Keratinocyte (primary cell): ENCODE measurements around the gene MX1.

Experiments
- EZH2 ChIP-seq: IDR thresholded peaks from one replicate; pipeline ENCODE4 v1.6.1; 2012; ENCODE audit warnings: inconsistent platforms, mild to moderate bottlenecking, low read length, moderate library complexity
- TF ChIP-seq, protein P1 (sequence below), 3 experiments: IDR thresholded peaks in 1 of 3; conservative IDR thresholded peaks in 1 of 3; optimal IDR thresholded peaks in 1 of 3; 2 replicates in 2 of 3; 3 replicates in 1 of 3; pipeline versions ENCODE3 to v1.5.1; 2011; ENCODE audit warnings: low read length in 3 of 3, mild to moderate bottlenecking in 3 of 3, moderate library complexity in 2 of 3, control low read depth in 1 of 3, inconsistent platforms in 1 of 3; ENCODE audit not compliant: insufficient read depth in 2 of 3; ENCODE audit errors: extremely low read depth in 1 of 3

DNA sequence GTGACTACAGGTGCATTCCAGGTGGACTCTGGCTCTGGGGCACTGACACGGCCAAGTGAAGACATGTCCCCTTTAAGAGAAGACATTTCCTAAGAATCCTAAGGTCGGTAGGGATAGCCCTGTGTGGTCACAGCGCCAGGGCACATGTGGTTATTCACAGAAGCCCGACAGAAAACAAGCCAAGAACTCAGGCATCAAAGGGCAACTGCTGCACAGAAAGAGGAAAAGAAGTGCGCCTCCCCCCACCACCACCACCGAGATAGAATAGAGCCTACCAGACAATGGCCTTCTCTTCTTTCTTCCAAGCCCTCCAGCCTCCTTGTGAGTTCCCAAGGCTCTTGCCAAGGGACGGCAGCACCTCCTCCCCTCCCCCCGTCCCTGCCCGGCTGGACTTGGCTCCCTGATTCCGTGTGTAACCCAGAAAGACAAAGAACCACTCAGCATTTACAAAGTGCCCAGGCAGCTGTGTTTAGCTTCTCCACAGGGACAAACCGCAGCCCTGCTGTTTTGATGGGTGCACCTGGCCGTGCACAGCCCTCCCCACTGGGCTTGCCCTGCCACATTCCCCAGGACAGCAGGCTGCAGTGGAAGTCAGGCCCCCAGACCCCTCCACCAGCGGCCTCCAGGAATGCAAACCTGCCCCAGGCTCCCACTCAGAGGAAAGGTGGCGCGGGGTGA is 51.7 kb downstream of the MX1 start:
- TF ChIP-seq, protein P1, sequence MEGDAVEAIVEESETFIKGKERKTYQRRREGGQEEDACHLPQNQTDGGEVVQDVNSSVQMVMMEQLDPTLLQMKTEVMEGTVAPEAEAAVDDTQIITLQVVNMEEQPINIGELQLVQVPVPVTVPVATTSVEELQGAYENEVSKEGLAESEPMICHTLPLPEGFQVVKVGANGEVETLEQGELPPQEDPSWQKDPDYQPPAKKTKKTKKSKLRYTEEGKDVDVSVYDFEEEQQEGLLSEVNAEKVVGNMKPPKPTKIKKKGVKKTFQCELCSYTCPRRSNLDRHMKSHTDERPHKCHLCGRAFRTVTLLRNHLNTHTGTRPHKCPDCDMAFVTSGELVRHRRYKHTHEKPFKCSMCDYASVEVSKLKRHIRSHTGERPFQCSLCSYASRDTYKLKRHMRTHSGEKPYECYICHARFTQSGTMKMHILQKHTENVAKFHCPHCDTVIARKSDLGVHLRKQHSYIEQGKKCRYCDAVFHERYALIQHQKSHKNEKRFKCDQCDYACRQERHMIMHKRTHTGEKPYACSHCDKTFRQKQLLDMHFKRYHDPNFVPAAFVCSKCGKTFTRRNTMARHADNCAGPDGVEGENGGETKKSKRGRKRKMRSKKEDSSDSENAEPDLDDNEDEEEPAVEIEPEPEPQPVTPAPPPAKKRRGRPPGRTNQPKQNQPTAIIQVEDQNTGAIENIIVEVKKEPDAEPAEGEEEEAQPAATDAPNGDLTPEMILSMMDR (optimal IDR thresholded peaks at IDR 0.05 in 1 of 3, IDR thresholded peaks at IDR 0.05 in 1 of 3, conservative IDR thresholded peaks at IDR 0.05 in 1 of 3; ENCODE audit: extremely low read depth in 1 of 3, insufficient read depth in 2 of 3, low read length in 3 of 3) = no peak
- no peak for TF ChIP-seq EZH2
